A673 (cell line): ENCODE results near the gene RPL39L. TPM values are rescaled to one million over a fixed set of nuclear protein-coding genes. Genes with fewer than 3 reads are reported as not detected.

Source experiments
- Bru-seq: library from RNA; stranded (reverse); fragments of 400-500 nt; gene quantifications from one replicate; lab custom pipeline; 2021; lab: Mats Ljungman, UMichigan
- BruChase-seq, 2 experiments: library from RNA; stranded (reverse); fragments of 400-500 nt; gene quantifications; one replicate each; lab custom pipeline; 2021; lab: Mats Ljungman, UMichigan
- BruUV-seq: library from RNA; stranded (reverse); fragments of 400-500 nt; replicated peaks from 2 replicates; lab custom pipeline; 2021; lab: Mats Ljungman, UMichigan
- CTCF ChIA-PET: fragments of 300-600 bp; sonication (Branson Sonifier 250); formaldehyde crosslinking; loops from one replicate; lab custom pipeline; 2022; ENCODE audit warnings: antibody characterized with exemption; lab: Charles Lee
- POLR2A ChIA-PET: fragments of 300-600 bp; sonication (Branson Sonifier 250); formaldehyde crosslinking; loops from one replicate; lab custom pipeline; 2022; ENCODE audit warnings: antibody characterized with exemption; ENCODE audit not compliant: low non-redundant PET; lab: Charles Lee
- DNase-seq: peaks from one replicate; pipeline ENCODE4 v3.0.0-alpha.2; 2015; ENCODE audit warnings: low spot score
- H3K27ac ChIP-seq: fragments of 200-600 bp; sonication (generic); 2 replicates; pipeline ENCODE4 v1.5.1; 2016; ENCODE audit warnings: mixed run types, low read depth, mild to moderate bottlenecking, mixed read lengths, antibody characterized with exemption, low read length; ENCODE audit not compliant: poor library complexity, severe bottlenecking
- H3K27me3 ChIP-seq: fragments of 200-600 bp; sonication (generic); replicated peaks from 2 replicates; pipeline ENCODE4 v1.6.1; 2017; ENCODE audit warnings: mixed run types, low read depth, mild to moderate bottlenecking, mixed read lengths, antibody characterized with exemption, low read length; ENCODE audit not compliant: insufficient read depth, poor library complexity
- H3K36me3 ChIP-seq: fragments of 200-600 bp; sonication (generic); 2 replicates; pipeline ENCODE4 v1.6.1; 2016; ENCODE audit warnings: mixed run types, mild to moderate bottlenecking, mixed read lengths, antibody characterized with exemption, low read length; ENCODE audit not compliant: insufficient read depth, poor library complexity, severe bottlenecking
- H3K4me1 ChIP-seq: fragments of 200-600 bp; sonication (generic); 2 replicates; pipeline ENCODE4 v1.6.1; 2017; ENCODE audit warnings: mixed run types, mild to moderate bottlenecking, mixed read lengths, antibody characterized with exemption, low read length; ENCODE audit not compliant: insufficient read depth, poor library complexity, severe bottlenecking
- H3K4me3 ChIP-seq: fragments of 200-600 bp; sonication (generic); 2 replicates; pipeline ENCODE4 v1.5.1; 2016; ENCODE audit warnings: low read depth, mixed run types, mild to moderate bottlenecking, mixed read lengths, low read length; ENCODE audit not compliant: poor library complexity, severe bottlenecking
- H3K9me3 ChIP-seq: fragments of 200-600 bp; sonication (generic); 2 replicates; pipeline ENCODE4 v1.6.1; 2016; ENCODE audit warnings: mixed run types, low read depth, mild to moderate bottlenecking, mixed read lengths, antibody characterized with exemption, low read length; ENCODE audit not compliant: poor library complexity, severe bottlenecking
- EZH2 ChIP-seq: fragments of 200-600 bp; sonication (generic); IDR thresholded peaks from 2 replicates; pipeline ENCODE4 v1.6.1; 2017; ENCODE audit warnings: borderline replicate concordance, low read depth, mild to moderate bottlenecking, mixed read lengths, antibody characterized with exemption, low read length; ENCODE audit not compliant: poor library complexity, severe bottlenecking
- intact Hi-C: fragments of 100-400 bp; cut with micrococcal nuclease; formaldehyde crosslinking; loops from one replicate; pipeline ENCODE4 v1.10.0; 2022; ENCODE audit not compliant: unreplicated experiment
- long read RNA-seq: library from polyadenylated mRNA; stranded (forward); transcript quantifications from one replicate; pipeline ENCODE4 v2.0.0, GENCODE V29; 2022
- total RNA-seq: library from RNA; stranded (reverse); gene quantifications from 2 replicates; pipeline ENCODE4 v1.2.3, GENCODE V29; 2021
- TF ChIP-seq, protein P1 (sequence below): fragments of 300-800, 200-600 bp; sonication (generic); conservative IDR thresholded peaks from 2 replicates; pipeline ENCODE4 v1.5.1; 2017; ENCODE audit warnings: low read depth, mild to moderate bottlenecking, antibody characterized with exemption, low read length, moderate library complexity, mixed read lengths

The RPL39L gene
- 35.3 and 43.2 TPM in 2 replicates for total RNA-seq
- percentile 59 among the genes with signal in this experiment for Bru-seq, nascent RNA
- percentile 58 among the genes with signal in this experiment for BruChase-seq, experiment 1, labeled RNA remaining after a 2-hour chase
- percentile 53 among the genes with signal in this experiment for BruChase-seq, experiment 2, labeled RNA remaining after a 6-hour chase
- long read RNA-seq, transcript RPL39L-201 (3 exons, 756 nt), result major isoform, 50 of 64 reads
- long read RNA-seq, partial matches to known transcripts, result 5 of 64 reads
- long read RNA-seq, other reads (novel, unspliced or antisense), result 9 of 64 reads

- TF ChIP-seq, protein P1, sequence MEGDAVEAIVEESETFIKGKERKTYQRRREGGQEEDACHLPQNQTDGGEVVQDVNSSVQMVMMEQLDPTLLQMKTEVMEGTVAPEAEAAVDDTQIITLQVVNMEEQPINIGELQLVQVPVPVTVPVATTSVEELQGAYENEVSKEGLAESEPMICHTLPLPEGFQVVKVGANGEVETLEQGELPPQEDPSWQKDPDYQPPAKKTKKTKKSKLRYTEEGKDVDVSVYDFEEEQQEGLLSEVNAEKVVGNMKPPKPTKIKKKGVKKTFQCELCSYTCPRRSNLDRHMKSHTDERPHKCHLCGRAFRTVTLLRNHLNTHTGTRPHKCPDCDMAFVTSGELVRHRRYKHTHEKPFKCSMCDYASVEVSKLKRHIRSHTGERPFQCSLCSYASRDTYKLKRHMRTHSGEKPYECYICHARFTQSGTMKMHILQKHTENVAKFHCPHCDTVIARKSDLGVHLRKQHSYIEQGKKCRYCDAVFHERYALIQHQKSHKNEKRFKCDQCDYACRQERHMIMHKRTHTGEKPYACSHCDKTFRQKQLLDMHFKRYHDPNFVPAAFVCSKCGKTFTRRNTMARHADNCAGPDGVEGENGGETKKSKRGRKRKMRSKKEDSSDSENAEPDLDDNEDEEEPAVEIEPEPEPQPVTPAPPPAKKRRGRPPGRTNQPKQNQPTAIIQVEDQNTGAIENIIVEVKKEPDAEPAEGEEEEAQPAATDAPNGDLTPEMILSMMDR, result peak; percentile 97
- TF ChIP-seq EZH2, result no peak
- H3K9me3 ChIP-seq, result no peaks in the 10 kb centered on the region
- H3K27ac ChIP-seq, result peak within 1 kb of the TSS; percentile 87
- H3K36me3 ChIP-seq, result no peaks in the 10 kb centered on the region
- peak; percentile 95 for DNase-seq
- no peaks in the 10 kb centered on the region for H3K27me3 ChIP-seq
- ChIA-PET CTCF (interaction anchor here (0.6 to 2.2 kb wide), 11 partner anchors 8 to 525 kb away, joined by 3 to 27 read pairs (median 5); no protein-coding TSS in a partner anchor), POLR2A (interaction anchor here (0.5 to 0.6 kb wide), 7 partner anchors 66 to 1041 kb away, joined by 3 to 10 read pairs (median 4); no protein-coding TSS in a partner anchor)
- H3K4me1 ChIP-seq, result no peaks in the 10 kb centered on the region
- intact Hi-C loops, result no loop called here
- H3K4me3 ChIP-seq, result peak within 1 kb of the TSS; percentile 65
- no TSS peak for BruUV-seq
Observed at GRCh38 chr3:187139126-187139894, at the start of gene RPL39L. RPL39L (minus strand) TSS chr3:187139496; CDS start chr3:187121300, 18,196 bp downstream.

DNA sequence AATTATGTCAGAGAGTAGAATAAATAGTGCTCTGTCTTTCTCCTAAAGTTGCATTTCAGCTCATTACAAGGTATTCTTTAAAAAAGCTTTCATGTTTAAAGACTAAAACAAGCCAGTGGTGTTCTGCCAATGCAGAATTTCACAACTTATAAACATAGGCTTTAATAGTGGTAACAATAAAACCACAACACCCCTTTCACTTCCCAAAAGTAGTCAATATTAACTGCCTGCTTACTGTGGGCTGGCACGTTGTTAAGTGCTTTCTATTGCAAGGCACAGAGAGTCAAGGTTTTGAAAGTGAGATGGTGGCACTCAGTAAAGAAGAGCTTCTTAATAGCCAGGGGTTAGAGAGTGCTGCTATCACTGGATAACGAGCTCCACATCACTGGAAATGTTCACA lies 49.6 kb upstream of the RPL39L start:
- Histone ChIP-seq H3K27me3 (no peaks in the 10 kb centered on the region), H3K9me3 (no peaks in the 10 kb centered on the region), H3K27ac (no peak overlapping the region), H3K4me3 (no peak overlapping the region), H3K36me3 (no peaks in the 10 kb centered on the region), H3K4me1 (peaks cover under 1% of the 10 kb centered on the region)
- DNase-seq, result no peak
- ChIA-PET CTCF (interaction anchor here (1.2 kb wide), 1 partner anchor 29 kb away, joined by 4 read pairs; no protein-coding TSS in a partner anchor), POLR2A (no interaction called here)
- BruUV-seq, result no TSS peak
- intact Hi-C loops, result no loop called here
- no peak for TF ChIP-seq EZH2

DNA sequence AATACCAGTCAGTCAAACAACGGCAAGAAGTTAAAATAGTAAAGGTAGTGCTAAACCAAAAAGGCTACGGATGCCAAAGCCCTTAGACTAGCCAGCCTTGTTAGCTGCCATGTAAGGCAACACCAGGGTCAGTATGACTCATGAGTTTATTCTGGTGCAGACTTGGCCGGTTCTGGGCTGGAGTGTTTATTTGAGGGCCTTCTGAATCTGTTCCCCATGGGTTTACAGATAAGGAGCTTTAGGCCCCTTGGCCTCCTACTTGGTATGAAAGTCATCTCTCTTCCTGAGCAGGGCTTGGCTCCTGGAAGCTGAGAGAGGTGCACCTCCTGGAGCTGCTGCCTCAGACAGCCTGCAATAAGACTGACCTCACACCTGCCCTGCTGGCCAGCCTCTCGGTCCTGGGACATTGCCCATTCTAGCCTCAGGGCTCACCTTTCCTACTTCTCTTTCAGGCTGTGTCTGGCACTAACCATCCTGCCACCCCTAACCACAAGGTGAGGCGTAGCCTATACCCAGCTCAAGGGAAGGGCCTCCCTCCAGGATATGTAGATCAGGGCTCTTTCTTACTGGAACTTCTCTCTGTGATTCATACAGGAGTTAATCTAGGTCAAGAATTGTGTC lies 47.6 kb upstream of the RPL39L start:
- no peak for TF ChIP-seq EZH2
- TF ChIP-seq, protein P1, result no peak
- POLR2A ChIA-PET, result no interaction called here
- H3K36me3 ChIP-seq, result no peaks in the 10 kb centered on the region
- no peaks in the 10 kb centered on the region for H3K9me3 ChIP-seq
- DNase-seq, result no peak
- CTCF ChIA-PET, result no interaction called here
- intact Hi-C loops, result no loop called here
- H3K4me1 ChIP-seq, result peaks cover 18% of the 10 kb centered on the region
- H3K4me3 ChIP-seq, result no peak overlapping the region
- H3K27me3 ChIP-seq, result no peaks in the 10 kb centered on the region
- no TSS peak for BruUV-seq
- no peak overlapping the region for H3K27ac ChIP-seq
